HG03460 (cell line): Measurements from ENCODE around the gene CYP2U1.
A peak's percentile ranks its signal among the peaks of the same experiment; 100 is the strongest.
"Not testable (repeated sequence)": the region's sequence is repeated elsewhere in the genome, so short reads cannot be mapped to it uniquely, and the experiment has no call there.

Experiments
- ATAC-seq: cut with Tn5 transposase; IDR thresholded peaks from one replicate; pipeline ENCODE4 v1.9.1; 2021; ENCODE audit not compliant: unreplicated experiment

Gene CYP2U1

GRCh38 chr4:107917500-107917899 is 13.8 kb upstream of the CYP2U1 start:
- ATAC-seq: no peak

GRCh38 chr4:107922486-107923473 is 8.6 kb upstream of the CYP2U1 start:
- ATAC-seq: no peak

- not testable (repeated sequence) for ATAC-seq
Observed at GRCh38 chr4:107925713-107926112, 5.6 kb upstream of the CYP2U1 start.

GRCh38 chr4:107926875-107927274 is 4.5 kb upstream of the CYP2U1 start:
- ATAC-seq: not testable (repeated sequence)

- ATAC-seq: peak; percentile 22
Observed at GRCh38 chr4:107931775-107932321, 499 bp downstream of the CYP2U1 start.

GRCh38 chr4:107935246-107935645 is 3.9 kb downstream of the CYP2U1 start:
- ATAC-seq: no peak

GRCh38 chr4:107937040-107937439 is 5.7 kb downstream of the CYP2U1 start:
- no peak for ATAC-seq

- no peak for ATAC-seq
Observed at GRCh38 chr4:107939307-107939706, 8.0 kb downstream of the CYP2U1 start.

- ATAC-seq: no peak
Observed at GRCh38 chr4:107945809-107946208, 14.5 kb downstream of the CYP2U1 start.

- ATAC-seq: no peak
Observed at GRCh38 chr4:107950746-107951540, 19.6 kb downstream of the CYP2U1 start.

- ATAC-seq: no peak
Observed at GRCh38 chr4:107951551-107951950, 20.2 kb downstream of the CYP2U1 start.

GRCh38 chr4:107956011-107956410 is 24.7 kb downstream of the CYP2U1 start:
- no peak for ATAC-seq

GRCh38 chr4:107966903-107967302 is 35.6 kb downstream of the CYP2U1 start:
- no peak for ATAC-seq

GRCh38 chr4:107967519-107967918 is 36.2 kb downstream of the CYP2U1 start:
- not testable (repeated sequence) for ATAC-seq

GRCh38 chr4:107967921-107968320 is 36.6 kb downstream of the CYP2U1 start:
- ATAC-seq: not testable (repeated sequence)

- no peak for ATAC-seq
Observed at GRCh38 chr4:107970063-107970798, 38.9 kb downstream of the CYP2U1 start.

- ATAC-seq: no peak
Observed at GRCh38 chr4:107972605-107973004, 41.3 kb downstream of the CYP2U1 start.

GRCh38 chr4:107974523-107974922 is 43.2 kb downstream of the CYP2U1 start:
- no peak for ATAC-seq

- ATAC-seq: no peak
Observed at GRCh38 chr4:107977482-107977881, 46.1 kb downstream of the CYP2U1 start.

GRCh38 chr4:107977966-107978705 is 46.8 kb downstream of the CYP2U1 start:
- ATAC-seq: no peak
